ENCODE measurements around the gene TAF15. TPM values are rescaled to one million over a fixed set of nuclear protein-coding genes. Genes with fewer than 3 reads are reported as not detected.
A peak's percentile ranks its signal among the peaks of the same experiment; 100 is the strongest.

The TAF15 gene
- total and polyA plus RNA-seq, 10 of the 15 experiments (the other 5 are each of a cell fraction or from before 2014, with no cell fraction given), result 9.5 to 259 (median 40.4) TPM

DNA sequence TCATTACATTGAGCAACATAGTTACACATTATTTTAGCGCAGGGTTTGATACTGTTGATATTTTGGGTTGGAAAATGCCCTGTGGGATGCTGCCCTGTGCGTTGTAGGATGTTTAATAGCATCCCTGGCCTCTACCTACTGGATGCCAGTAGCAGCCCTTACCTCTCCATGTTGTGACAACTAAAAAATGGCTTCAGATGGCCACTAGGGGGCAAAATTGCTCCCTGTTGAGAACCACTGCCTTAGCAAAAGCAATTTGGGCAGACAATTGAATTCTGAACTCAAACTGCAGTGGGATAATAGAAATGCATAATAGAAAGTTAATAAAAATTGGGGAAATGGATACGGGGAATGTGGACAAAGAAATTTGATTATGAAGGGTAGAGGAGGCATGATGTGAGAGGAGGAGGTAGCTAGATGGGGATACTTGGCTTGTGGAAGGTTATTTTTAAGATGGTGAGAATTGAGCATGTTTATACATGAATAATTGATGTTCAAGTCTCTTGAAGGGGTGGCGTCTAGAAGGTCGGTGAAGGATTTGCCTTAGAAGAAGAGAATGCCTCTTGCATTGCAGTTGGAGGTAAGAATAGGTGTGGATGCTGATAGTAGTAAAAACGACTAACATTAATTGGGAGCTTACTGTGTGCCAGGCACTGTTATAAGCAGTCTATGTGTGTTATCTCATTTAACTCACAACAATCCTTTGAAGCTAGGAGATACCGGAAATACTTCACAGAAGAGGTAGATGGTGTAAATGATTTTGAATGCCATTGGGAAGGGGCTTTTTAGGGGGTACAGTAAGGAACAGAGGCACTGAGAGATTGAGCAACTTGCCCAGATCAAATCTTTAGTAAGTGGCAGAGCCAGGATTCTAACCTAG, 40.4 kb downstream of the TAF15 start (continued):
- TF ChIP-seq MEF2A (IDR thresholded peaks at IDR 0.05; ENCODE audit: insufficient read depth, low read depth, low read length), result no peak
- TF ChIP-seq NBN (IDR thresholded peaks at IDR 0.05), result 0 out of 2 replicates have a peak, but pooled peaks have one; percentile 22
- TF ChIP-seq SP1 (IDR thresholded peaks at IDR 0.05; ENCODE audit: low read depth, low read length), result no peak
- TF ChIP-seq BRCA1 (IDR thresholded peaks at IDR 0.05; ENCODE audit: low read depth, low read length), result no peak
- 0 out of 2 replicates have a peak, but pooled peaks have one; percentile 37 for TF ChIP-seq CBFB (IDR thresholded peaks at IDR 0.05; ENCODE audit: low read depth)
- TF ChIP-seq RAD21 (IDR thresholded peaks at IDR 0.05; ENCODE audit: insufficient read depth, low read depth, low read length), result peak; percentile 91
- no peak for TF ChIP-seq BMI1 (IDR thresholded peaks at IDR 0.05; ENCODE audit: borderline replicate concordance)
- no peak for TF ChIP-seq ASH2L (IDR thresholded peaks at IDR 0.05; ENCODE audit: borderline replicate concordance, low read depth)
- TF ChIP-seq HDGF (IDR thresholded peaks at IDR 0.05), result 0 out of 2 replicates have a peak, but pooled peaks have one; percentile 33
- TF ChIP-seq MEF2B (IDR thresholded peaks at IDR 0.05; ENCODE audit: partially characterized antibody, poor library complexity, severe bottlenecking), result no peak
- TF ChIP-seq MYB (IDR thresholded peaks at IDR 0.05; ENCODE audit: borderline replicate concordance, low read depth, low read length), result no peak
- peak; percentile 75 for TF ChIP-seq YY1 (IDR thresholded peaks at IDR 0.05; ENCODE audit: low read depth, low read length)
- TF ChIP-seq KLF5 (IDR thresholded peaks at IDR 0.05; ENCODE audit: partially characterized antibody), result no peak
- TF ChIP-seq ZBTB4 (CRISPR knock-in tag; IDR thresholded peaks at IDR 0.05), result no peak
- no peak for TF ChIP-seq ESRRA (IDR thresholded peaks at IDR 0.05; ENCODE audit: low read length)
- no peak for TF ChIP-seq HDAC2 (IDR thresholded peaks at IDR 0.05)
- no peak for TF ChIP-seq SPI1 (IDR thresholded peaks at IDR 0.05; ENCODE audit: borderline replicate concordance, insufficient read depth, low read depth, low read length)
- TF ChIP-seq FOXM1 (IDR thresholded peaks at IDR 0.05; ENCODE audit: low read depth, low read length), result no peak
- no peak for TF ChIP-seq POLR2AphosphoS2 (IDR thresholded peaks at IDR 0.05; ENCODE audit: low read depth, low read length)
- no peak for TF ChIP-seq CEBPB (IDR thresholded peaks at IDR 0.05; ENCODE audit: borderline replicate concordance in 1 of 2, low read depth in 2 of 2, low read length in 2 of 2)
- TF ChIP-seq ZBTB40 (IDR thresholded peaks at IDR 0.05; ENCODE audit: borderline replicate concordance), result no peak
- TF ChIP-seq MXI1 (IDR thresholded peaks at IDR 0.05; ENCODE audit: low read depth, low read length), result no peak

Measured in GM12878 (cell line).